ENCODE results near the gene MCEMP1. TPM values are rescaled to one million over a fixed set of nuclear protein-coding genes. Genes with fewer than 3 reads are reported as not detected.

MCEMP1 gene
- total and polyA plus RNA-seq, 2 of the 13 experiments (the other 11 are each of a cell fraction or from before 2014, with no cell fraction given), result not detected

- WGBS (ENCODE audit: low lambda C conversion rate), result 46% methylated on average over 6 of the region's 6 CpGs
- Histone ChIP-seq H3K79me2 (ENCODE audit: insufficient read depth, low read length) (no peaks in the 10 kb centered on the region), H4K20me1 (ENCODE audit: insufficient read depth, low read length) (no peaks in the 10 kb centered on the region), H3K36me3 (replicated peaks in 1 of 2; ENCODE audit: control insufficient read depth in 1 of 2, insufficient read depth in 2 of 2, low read length in 2 of 2) (no peaks in the 10 kb centered on the region), H3K9me3 (ENCODE audit: low read length) (no peaks in the 10 kb centered on the region), H3K27ac (ENCODE audit: extremely low read length, insufficient read depth, low read length) (no peak overlapping the region), H2AFZ (ENCODE audit: low read length) (no peak overlapping the region), H3K27me3 (ENCODE audit: control insufficient read depth in 1 of 2, insufficient read depth in 2 of 2, low read length in 2 of 2) (peaks cover 0 to 2% of the 10 kb centered on the region in 2 experiments; a peak in 2 of 5 replicates), H3K4me3 (replicated peaks in 1 of 3; ENCODE audit: insufficient read depth in 1 of 3, low read depth in 2 of 3, low read length in 3 of 3) (no peak overlapping the region), H3K9ac (ENCODE audit: insufficient read depth, low read depth, low read length) (no peak overlapping the region), H3K4me1 (ENCODE audit: insufficient read depth, low read length) (no peaks in the 10 kb centered on the region), H3K4me2 (ENCODE audit: low read depth, low read length) (no peak overlapping the region)
- in situ Hi-C loops (cut with HindIII; ENCODE audit: extremely low pct_ligation_motif_present, low pct_unique_long_range_greater_than_20kb), result no loop called here
- intact Hi-C loops (cut with micrococcal nuclease; ENCODE audit: unreplicated experiment), result no loop called here
- no peak for FAIRE-seq
- ChIA-PET CTCF (ENCODE audit: low intra/inter-chr PET ratio, low total read pairs) (no interaction called here), POLR2A (no interaction called here)
- no TSS peak for BruUV-seq (replicated peaks)
- ATAC-seq, result no peak
- no peak for DNase-seq (ENCODE audit: low spot score)
- TF ChIP-seq, protein P1, sequence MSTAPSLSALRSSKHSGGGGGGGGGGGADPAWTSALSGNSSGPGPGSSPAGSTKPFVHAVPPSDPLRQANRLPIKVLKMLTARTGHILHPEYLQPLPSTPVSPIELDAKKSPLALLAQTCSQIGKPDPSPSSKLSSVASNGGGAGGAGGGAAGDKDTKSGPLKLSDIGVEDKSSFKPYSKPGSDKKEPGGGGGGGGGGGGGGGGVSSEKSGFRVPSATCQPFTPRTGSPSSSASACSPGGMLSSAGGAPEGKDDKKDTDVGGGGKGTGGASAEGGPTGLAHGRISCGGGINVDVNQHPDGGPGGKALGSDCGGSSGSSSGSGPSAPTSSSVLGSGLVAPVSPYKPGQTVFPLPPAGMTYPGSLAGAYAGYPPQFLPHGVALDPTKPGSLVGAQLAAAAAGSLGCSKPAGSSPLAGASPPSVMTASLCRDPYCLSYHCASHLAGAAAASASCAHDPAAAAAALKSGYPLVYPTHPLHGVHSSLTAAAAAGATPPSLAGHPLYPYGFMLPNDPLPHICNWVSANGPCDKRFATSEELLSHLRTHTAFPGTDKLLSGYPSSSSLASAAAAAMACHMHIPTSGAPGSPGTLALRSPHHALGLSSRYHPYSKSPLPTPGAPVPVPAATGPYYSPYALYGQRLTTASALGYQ (CRISPR knock-in tag; IDR thresholded peaks at IDR 0.05), result no peak
- TF ChIP-seq HBP1 (CRISPR knock-in tag; IDR thresholded peaks at IDR 0.05; ENCODE audit: low read depth) (no peak), ARNT (IDR thresholded peaks at IDR 0.05) (no peak), FOXA3 (CRISPR knock-in tag; IDR thresholded peaks at IDR 0.05) (no peak), ZNF782 (CRISPR knock-in tag; IDR thresholded peaks at IDR 0.05; ENCODE audit: borderline replicate concordance) (no peak), ZFP91 (CRISPR knock-in tag; IDR thresholded peaks at IDR 0.05; ENCODE audit: borderline replicate concordance) (no peak), SNAPC4 (CRISPR knock-in tag; IDR thresholded peaks at IDR 0.05) (no peak), ZSCAN12 (CRISPR knock-in tag; IDR thresholded peaks at IDR 0.05) (no peak), ZNF335 (CRISPR knock-in tag; IDR thresholded peaks at IDR 0.05) (no peak), ZFP37 (CRISPR knock-in tag; IDR thresholded peaks at IDR 0.05; ENCODE audit: borderline replicate concordance) (no peak), TOE1 (CRISPR knock-in tag; IDR thresholded peaks at IDR 0.05) (no peak), HDAC2 (CRISPR knock-in tag; IDR thresholded peaks at IDR 0.05) (no peak)
These were observed 43.5 kb downstream of the MCEMP1 start for GRCh38 chr19:7720351-7720750.

All from HepG2 (cell line).